NCI-H69 (cell line): ENCODE measurements around the gene RAB3IL1.

Experiments used
- DNase-seq: peaks from one replicate; lab custom pipeline; 2025; lab: John Stamatoyannopoulos, UW

The RAB3IL1 gene

DNA sequence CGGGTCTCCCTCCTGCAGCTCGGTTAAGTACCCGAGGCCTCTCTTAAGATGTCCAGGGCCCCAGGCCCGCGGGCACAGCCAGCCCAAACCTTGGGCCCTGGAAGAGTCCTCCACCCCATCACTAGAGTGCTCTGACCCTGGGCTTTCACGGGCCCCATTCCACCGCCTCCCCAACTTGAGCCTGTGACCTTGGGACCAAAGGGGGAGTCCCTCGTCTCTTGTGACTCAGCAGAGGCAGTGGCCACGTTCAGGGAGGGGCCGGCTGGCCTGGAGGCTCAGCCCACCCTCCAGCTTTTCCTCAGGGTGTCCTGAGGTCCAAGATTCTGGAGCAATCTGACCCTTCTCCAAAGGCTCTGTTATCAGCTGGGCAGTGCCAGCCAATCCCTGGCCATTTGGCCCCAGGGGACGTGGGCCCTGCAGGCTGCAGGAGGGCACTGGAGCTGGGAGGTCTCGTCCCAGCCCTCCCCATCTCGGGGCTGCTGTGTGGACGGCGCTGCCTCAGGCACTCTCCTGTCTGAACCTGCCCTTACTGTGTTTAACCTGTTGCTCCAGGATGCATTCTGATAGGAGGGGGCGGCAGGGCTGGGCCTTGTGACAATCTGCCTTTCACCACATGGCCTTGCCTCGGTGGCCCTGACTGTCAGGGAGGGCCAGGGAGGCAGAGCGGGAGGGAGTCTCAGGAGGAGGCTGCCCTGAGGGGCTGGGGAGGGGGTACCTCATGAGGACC, 51.0 kb downstream of the RAB3IL1 start:
- DNase-seq, result no peak

- no peak for DNase-seq
Measured at GRCh38 chr11:61864814-61865775, 52.3 kb downstream of the RAB3IL1 start.

GRCh38 chr11:61863548-61864081, 53.8 kb downstream of the RAB3IL1 start:
- DNase-seq, result no peak

DNA sequence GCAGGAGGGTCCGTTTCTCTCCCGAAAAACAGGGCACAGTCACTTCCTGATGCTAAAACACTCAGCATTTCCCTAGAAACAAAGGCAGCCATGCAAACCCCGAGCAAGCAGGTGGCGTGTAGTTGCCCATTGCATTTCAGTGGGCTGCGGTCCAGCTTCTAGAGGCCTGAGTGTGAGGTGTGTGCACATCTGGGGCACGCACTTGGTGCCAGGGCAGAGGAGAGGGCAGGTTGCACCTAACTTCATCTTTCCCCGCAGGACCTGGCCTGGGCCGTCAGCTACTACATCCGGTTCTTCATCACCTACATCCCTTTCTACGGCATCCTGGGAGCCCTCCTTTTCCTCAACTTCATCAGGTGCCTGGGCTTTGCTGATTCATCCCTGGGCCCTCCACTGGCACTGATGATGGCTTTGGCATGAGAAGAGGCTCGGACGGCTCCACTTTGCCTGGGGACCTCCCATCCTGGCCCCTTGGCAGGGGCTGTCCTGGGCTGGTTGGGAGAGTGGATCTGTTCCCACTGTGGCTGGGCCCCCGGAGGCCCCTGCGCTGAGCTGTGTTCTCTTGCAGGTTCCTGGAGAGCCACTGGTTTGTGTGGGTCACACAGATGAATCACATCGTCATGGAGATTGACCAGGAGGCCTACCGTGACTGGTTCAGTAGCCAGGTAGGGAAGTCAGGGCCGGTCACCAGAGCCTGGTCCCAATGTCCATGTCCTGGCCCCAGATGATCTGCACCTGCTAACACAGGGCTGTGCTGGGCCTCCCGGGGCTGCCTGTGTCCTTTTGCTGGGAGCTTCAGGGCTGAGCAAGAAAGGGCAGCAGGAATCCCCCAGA, 54.4 kb downstream of the RAB3IL1 start:
- no peak for DNase-seq

- DNase-seq, result no peak
Measured at GRCh38 chr11:61861634-61862033, 55.7 kb downstream of the RAB3IL1 start.

- DNase-seq, result no peak
Measured at GRCh38 chr11:61860054-61860903, 57.1 kb downstream of the RAB3IL1 start.

DNA sequence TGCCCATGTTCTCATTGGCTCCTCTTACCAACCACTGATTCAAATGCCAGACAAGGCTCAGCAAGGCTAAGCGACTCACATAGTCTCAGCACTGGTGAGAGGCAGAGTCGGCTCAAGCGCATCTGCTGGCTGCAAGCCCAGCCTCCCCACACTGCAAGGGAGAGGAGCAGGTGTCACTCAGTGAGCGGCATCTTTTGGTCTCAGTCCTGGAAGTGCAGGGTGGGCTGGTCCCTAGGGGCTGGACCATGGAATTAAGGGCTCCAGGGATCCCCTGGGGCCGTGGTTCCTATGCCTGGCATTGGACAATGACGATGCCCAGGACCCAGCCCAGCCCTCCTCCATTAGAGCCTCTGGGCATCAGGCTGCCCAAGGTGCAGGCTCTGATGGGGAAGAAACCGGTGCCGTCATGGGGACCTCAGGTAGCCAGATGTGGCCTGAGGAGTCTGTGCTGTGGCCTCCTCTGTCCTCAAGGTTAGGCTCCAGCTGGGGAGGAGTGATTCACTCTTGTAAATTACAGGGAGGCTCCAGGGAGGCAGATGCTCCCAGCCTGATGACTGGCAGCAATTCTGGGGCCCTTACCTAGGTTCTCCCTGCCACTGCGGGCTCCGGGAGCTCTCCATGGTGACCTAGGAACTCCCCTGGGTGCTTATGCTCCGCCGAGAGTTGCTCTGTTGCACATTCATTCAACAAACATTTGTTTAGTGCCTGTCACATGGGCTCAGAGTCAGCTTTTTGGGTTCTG, 61.3 kb downstream of the RAB3IL1 start:
- DNase-seq, result peak; percentile 79

DNA sequence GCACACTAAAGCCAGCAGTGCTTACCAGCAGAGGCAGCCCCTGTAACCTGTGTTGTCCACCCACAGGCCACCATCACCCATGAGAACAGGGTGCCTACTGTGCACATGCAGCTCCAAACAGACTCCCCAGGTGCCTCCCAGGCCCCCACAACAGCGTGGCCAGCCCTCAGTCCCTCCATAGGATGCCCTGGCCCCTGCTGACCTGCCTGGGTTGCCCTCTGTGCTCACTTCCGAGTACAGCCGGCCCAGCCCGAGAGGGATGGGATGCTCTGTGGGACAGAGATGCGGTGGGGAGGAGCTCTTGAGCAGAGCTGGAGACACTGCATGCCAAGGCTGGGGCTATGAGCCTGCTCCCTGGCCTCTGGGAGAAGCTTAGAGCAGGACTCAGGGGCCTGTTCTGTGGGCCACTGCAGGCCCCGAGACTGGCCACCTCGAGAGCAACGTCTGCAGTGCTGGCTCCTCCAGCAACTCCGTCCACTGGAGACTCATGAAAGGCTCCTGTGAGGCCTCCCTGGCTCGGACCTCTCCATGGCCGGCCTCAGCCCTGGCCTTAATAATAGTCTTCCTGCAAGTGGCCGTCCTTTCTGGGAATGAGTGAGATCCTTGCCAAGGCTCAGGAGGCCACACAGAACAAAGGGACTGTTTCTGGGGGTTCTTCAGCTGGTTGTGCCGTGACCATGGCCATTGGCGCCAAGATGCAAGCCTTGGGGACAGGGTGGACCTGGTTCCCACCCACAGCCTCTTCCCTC, 62.2 kb downstream of the RAB3IL1 start:
- DNase-seq, result no peak

GRCh38 chr11:61854206-61854895, 63.0 kb downstream of the RAB3IL1 start:
- DNase-seq, result no peak

GRCh38 chr11:61853698-61854169, 63.6 kb downstream of the RAB3IL1 start:
- no peak for DNase-seq

GRCh38 chr11:61851900-61852295, 65.5 kb downstream of the RAB3IL1 start:
- DNase-seq, result no peak

GRCh38 chr11:61851113-61851899, 66.1 kb downstream of the RAB3IL1 start:
- no peak for DNase-seq

- DNase-seq, result no peak
Measured at GRCh38 chr11:61850687-61851086, 66.7 kb downstream of the RAB3IL1 start.

DNA sequence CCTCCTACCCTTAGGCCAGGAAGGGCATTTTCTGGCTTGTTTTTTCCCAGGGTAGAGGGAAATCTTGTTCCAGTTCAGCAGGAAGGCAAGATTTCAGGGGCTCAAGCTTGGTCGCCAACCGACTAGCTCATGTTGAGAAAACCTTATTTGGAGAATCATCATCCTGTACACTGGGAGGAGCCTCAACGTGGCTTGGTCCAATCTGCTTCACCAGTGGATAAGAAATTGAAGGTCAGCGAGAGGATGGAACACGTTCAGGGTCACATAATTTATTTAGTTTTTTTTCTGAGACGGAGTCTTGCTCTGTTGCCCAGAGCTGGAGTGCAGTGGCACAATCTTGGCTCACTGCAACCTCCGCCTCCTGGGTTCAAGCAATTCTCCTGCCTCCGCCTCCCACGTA, 68.7 kb downstream of the RAB3IL1 start:
- DNase-seq, result no peak

DNA sequence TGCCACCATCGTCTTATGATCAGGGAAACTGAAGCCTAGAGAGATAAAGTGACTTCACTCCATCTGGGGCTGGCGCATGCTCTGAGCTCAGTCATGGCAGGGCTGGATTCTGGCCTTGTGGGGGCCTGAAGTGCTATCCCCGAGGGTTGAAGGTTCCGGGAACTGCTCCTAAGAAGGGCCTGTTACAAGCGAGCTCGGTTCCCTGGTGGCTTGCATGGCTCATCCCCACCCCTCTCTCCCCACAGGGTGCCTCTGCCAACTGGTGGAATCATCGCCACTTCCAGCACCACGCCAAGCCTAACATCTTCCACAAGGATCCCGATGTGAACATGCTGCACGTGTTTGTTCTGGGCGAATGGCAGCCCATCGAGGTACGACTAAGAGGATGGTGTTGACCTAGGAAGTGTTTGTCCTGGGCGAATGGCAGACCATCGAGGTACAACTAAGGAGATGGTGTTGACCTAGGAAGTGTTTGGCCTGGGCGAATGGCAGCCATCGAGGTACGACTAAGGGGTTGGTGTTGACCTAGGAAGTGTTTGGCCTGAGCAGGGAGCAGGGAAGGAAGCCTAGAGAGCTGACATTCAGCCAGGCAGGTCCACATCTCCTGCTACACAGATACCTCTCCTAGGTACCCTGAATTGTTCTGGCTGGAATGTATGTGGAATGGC, 69.3 kb downstream of the RAB3IL1 start:
- DNase-seq, result no peak
